ENCODE measurements around the gene DPEP2.

- TF ChIP-seq CTCF (IDR thresholded peaks at IDR 0.05; ENCODE audit: poor library complexity) (no peak), EZH2 (IDR thresholded peaks at IDR 0.05; ENCODE audit: borderline replicate concordance) (no peak)
Measured at GRCh38 chr16:68009157-68009735, 10.0 kb upstream of the DPEP2 start.

Measured in hepatocyte (in vitro differentiated cells).